GM13976 (cell line): Measurements from ENCODE around the gene PJA1.

Source experiments
- DNase-seq: peaks from one replicate; pipeline ENCODE4 v3.0.0; 2012; ENCODE audit warnings: low spot score
- in situ Hi-C: fragments of 300-500 bp; cut with MboI; formaldehyde crosslinking; loops from one replicate; pipeline ENCODE4 v1.12.0; 2022; ENCODE audit warnings: low sequenced_read_pairs, mixed read lengths, inconsistent platforms; ENCODE audit not compliant: unreplicated experiment
- TF ChIP-seq, protein P1 (sequence below): IDR thresholded peaks from 2 replicates; pipeline ENCODE4 v1.5.1; 2012; ENCODE audit warnings: borderline replicate concordance, mild to moderate bottlenecking; ENCODE audit not compliant: insufficient read depth; ENCODE audit errors: extremely low read depth, missing control alignments, control extremely low read depth

The PJA1 gene

DNA sequence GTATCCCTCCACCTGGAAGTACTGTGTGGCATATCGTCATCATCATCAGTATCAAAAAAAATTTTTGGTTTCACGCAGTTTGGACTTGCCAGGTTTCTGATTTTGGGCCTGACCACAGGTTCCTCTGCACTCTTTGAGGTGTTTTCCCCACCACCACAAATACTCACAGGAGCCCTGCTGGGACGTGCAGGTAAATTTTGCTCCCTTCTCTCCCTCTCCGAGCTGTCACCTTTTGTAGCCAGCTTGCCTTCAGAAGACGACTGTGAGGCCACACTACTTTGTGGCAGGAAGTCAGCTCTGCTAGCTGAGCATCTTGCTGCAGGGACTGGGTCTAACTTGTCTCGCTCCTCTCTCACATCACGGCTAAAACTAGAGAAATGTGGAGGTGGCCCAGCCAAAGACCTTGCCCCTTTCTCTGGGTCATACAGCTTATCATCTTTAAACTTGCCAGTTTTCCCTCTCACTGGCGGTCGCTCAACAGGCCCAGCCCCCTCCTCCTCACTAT, 2.8 kb downstream of the PJA1 start:
- in situ Hi-C loops, result no loop called here
- DNase-seq, result no peak
- TF ChIP-seq, protein P1, sequence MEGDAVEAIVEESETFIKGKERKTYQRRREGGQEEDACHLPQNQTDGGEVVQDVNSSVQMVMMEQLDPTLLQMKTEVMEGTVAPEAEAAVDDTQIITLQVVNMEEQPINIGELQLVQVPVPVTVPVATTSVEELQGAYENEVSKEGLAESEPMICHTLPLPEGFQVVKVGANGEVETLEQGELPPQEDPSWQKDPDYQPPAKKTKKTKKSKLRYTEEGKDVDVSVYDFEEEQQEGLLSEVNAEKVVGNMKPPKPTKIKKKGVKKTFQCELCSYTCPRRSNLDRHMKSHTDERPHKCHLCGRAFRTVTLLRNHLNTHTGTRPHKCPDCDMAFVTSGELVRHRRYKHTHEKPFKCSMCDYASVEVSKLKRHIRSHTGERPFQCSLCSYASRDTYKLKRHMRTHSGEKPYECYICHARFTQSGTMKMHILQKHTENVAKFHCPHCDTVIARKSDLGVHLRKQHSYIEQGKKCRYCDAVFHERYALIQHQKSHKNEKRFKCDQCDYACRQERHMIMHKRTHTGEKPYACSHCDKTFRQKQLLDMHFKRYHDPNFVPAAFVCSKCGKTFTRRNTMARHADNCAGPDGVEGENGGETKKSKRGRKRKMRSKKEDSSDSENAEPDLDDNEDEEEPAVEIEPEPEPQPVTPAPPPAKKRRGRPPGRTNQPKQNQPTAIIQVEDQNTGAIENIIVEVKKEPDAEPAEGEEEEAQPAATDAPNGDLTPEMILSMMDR, result no peak

DNA sequence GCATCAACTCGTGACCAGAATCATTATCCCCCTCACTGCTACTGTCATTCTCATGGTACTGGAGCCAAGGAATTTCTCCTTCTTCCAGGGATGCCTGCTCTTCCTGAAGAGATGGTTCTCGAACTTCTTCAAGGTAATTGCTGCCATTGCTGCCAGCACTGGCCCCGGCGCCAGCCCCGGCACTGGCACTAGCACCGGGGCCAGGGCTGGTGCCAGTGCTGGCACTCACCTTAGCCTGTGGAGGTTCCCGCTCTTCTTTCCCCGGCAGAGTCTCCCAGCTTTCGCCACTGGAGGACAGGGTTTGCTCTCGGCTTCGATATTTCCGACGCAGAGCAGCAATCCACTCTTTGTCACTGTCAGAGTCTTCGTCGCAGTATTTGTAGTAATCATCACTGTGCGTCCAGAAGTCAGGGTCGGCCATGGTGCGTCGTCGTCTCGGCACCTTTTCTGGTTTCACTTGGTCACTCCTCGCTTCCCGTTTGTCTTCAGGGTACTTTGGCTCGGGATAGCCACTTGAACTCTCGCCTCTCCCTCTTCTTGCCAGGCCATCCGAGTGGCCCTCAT, 3.4 kb downstream of the PJA1 start:
- no peak for DNase-seq
- in situ Hi-C loops, result no loop called here
- TF ChIP-seq, protein P1, result no peak

DNA sequence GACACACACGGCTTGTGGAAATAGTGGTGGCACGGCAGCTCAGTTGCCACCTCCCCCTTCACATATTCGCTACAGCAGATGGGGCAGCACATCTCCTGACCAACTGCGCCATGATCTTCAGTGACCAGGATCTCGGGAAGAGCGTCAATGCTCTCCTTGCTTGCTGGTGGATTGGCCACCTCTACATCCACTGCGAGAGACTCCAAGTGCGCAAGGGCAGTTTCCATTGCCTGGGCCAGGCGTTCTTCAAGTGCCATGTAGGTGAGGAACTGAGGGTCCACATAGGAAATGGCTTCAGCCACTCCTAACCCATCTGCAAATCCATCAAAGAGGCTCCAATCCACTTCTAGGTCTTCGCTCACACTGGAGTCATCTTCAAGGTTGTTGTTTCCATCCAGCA, 3.9 kb downstream of the PJA1 start:
- DNase-seq, result no peak
- TF ChIP-seq, protein P1, result no peak
- in situ Hi-C loops, result no loop called here

DNA sequence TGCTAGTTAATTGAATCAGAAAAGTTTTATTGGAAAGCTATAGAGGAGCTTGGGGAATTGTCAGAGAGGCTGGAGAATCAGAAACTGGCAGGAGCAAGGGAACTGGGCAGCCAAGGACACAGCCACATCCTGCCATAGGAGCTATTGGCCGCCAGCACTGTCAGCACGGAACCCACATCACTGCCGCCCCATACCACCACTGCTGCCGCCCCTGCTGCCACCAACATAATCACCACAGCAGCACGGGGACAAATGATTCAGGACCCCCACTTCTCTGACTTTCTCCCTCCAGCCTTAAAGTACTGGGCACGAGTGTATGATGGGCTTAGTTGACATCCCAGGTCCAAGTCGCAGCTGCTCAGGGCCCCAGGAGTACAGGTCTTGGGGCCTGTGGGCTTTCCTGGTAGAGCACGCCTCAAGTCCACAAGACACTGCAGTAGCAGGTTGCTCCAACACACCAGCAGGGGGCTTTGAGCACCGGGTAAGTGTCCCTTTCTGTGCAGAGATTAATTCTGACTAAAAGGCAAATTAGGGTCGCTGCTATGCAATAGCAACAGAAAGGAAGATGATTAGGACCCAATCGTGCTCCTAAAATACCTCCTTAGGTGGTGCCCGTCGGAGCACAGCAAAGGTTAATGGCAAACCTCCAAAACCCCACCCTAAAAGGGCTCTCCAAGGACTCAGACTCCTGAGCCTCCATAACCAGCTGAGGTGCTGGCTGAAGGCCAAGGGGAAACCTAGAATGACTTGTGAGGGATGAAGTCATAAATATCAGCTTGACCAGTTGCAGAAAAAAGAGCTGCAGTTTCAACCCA, 6.9 kb downstream of the PJA1 start:
- in situ Hi-C loops, result no loop called here
- TF ChIP-seq, protein P1, result peak; percentile 28
- DNase-seq, result peak; percentile 58

DNA sequence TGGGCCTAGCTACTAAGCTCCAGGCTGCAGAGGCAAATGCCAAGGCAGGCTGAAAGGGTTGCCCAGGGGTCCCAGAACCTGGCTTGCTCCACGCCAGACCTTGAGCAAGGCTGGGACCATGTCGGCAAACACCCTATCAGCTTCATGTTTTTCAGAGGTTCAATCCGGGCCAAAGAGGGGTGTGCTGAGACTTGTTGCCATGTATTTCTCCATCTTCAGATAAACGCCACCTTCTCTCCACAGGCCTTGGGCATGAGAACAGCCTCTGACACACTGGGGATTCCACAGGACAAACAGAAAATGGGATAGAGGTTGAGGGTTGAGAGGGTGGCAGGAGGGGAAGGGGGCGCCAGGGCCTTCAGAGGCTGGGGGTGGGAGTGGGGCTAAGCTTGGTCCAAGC, 8.6 kb downstream of the PJA1 start:
- DNase-seq, result no peak
- TF ChIP-seq, protein P1, result no peak
- in situ Hi-C loops, result no loop called here

DNA sequence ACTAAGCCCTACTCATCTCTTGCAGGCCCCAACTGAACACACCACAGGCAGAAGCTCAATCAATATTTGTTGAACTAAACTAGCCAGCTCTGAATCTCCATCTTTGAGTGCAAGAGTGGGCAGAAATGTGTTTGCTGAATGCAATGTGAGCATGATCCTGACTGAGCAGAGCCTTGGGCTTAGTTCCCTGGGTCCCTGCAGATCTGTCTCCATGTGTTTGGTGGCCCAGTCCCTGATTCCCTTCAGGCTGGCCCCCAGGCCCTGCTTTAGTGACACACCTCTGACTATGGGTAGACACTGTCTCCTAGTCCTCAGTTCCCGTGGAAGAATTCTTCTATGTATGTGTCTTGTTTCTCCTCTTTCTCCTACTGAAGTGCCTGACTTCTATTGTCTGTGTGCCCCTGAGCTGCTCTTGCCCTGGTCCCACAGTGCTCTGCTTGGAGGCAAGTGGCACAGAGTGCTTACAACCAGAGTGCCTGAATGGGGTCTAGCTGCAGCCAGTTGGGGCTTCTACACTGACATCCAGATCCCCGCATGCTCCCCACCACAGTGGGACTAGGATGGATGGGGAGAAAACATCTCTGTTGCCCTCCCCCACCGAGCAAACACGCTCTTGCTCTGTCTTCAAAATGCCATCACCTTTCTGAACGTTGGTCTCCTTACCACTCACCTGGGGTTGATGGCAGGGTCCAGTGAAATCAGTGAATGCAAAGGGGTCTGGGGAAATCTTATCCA, 9.3 kb downstream of the PJA1 start:
- TF ChIP-seq, protein P1, result no peak
- in situ Hi-C loops, result no loop called here
- DNase-seq, result no peak
